Stomach (tissue), 4 donors: ENCODE measurements around the gene GTSE1.

ENCODE experiments used
- CTCF ChIP-seq, 7 experiments: fragments of 450-650 bp in 4 of 7; fragments of 200-600 bp in 3 of 7; sonication (generic) in 3 of 7; IDR thresholded peaks; one replicate each; pipeline ENCODE4 v1.5.1; 2016 to 2019; ENCODE audit warnings: antibody characterized with exemption in 7 of 7, control low read depth in 2 of 7, mild to moderate bottlenecking in 1 of 7
- POLR2A ChIP-seq, 4 donors: fragments of 450-650 bp; IDR thresholded peaks; one replicate each; pipeline ENCODE4 v1.6.1; 2016; ENCODE audit warnings: antibody characterized with exemption in 4 of 4, control low read depth in 2 of 4, mild to moderate bottlenecking in 1 of 4, moderate library complexity in 1 of 4
- POLR2AphosphoS5 ChIP-seq, 3 donors: sonication (generic); formaldehyde crosslinking; IDR thresholded peaks; one replicate each; pipeline ENCODE4 v1.6.1; 2016; ENCODE audit warnings: antibody characterized with exemption in 3 of 3

- TF ChIP-seq POLR2A (IDR thresholded peaks at IDR 0.05) (no peak), CTCF (IDR thresholded peaks at IDR 0.05) (no peak), POLR2AphosphoS5 (IDR thresholded peaks at IDR 0.05) (no peak)
Observed at GRCh38 chr22:46286006-46286405, 10.7 kb upstream of the GTSE1 start.
